H9 (cell line): Measurements from ENCODE around the gene IFNA13. TPM values are rescaled to one million over a fixed set of nuclear protein-coding genes. Genes with fewer than 3 reads are reported as not detected.

Experiments
- DNase-seq: peaks from one replicate; pipeline ENCODE4 v3.0.0-alpha.2; 2017
- H2AFZ ChIP-seq: one replicate; pipeline ENCODE4 v1.6.1; 2013; ENCODE audit warnings: mild to moderate bottlenecking, low read length, control low read depth, moderate library complexity
- H2AK5ac ChIP-seq: 2 replicates; pipeline ENCODE4 v1.6.1; 2013; ENCODE audit warnings: low read length, control low read depth, mixed read lengths; ENCODE audit not compliant: insufficient read length
- H2BK120ac ChIP-seq: one replicate; pipeline ENCODE4 v1.6.1; 2013; ENCODE audit warnings: low read depth, mild to moderate bottlenecking, low read length, control low read depth, inconsistent platforms; ENCODE audit not compliant: poor library complexity, severe bottlenecking
- H2BK12ac ChIP-seq: 2 replicates; pipeline ENCODE4 v1.6.1; 2013; ENCODE audit warnings: low read length, control low read depth, mixed read lengths, low read depth; ENCODE audit not compliant: insufficient read length
- H2BK15ac ChIP-seq: 2 replicates; pipeline ENCODE4 v1.6.1; 2013; ENCODE audit warnings: low read depth, low read length, control low read depth
- H2BK20ac ChIP-seq: one replicate; pipeline ENCODE4 v1.6.1; 2013; ENCODE audit warnings: low read depth, mild to moderate bottlenecking, low read length, control low read depth, inconsistent platforms; ENCODE audit not compliant: poor library complexity, severe bottlenecking
- H2BK5ac ChIP-seq: 2 replicates; pipeline ENCODE4 v1.6.1; 2013; ENCODE audit warnings: low read length, control low read depth, mixed read lengths; ENCODE audit not compliant: insufficient read length
- H3K14ac ChIP-seq: 2 replicates; pipeline ENCODE4 v1.6.1; 2013; ENCODE audit warnings: low read length, control low read depth; ENCODE audit not compliant: insufficient read depth
- H3K18ac ChIP-seq: 2 replicates; pipeline ENCODE4 v1.6.1; 2013; ENCODE audit warnings: low read depth, mild to moderate bottlenecking, mixed read lengths, low read length, control low read depth; ENCODE audit not compliant: insufficient read length
- H3K23ac ChIP-seq: 2 replicates; pipeline ENCODE4 v1.6.1; 2013; ENCODE audit warnings: low read length, control low read depth, mixed read lengths, low read depth; ENCODE audit not compliant: insufficient read length
- H3K23me2 ChIP-seq: 2 replicates; pipeline ENCODE4 v1.6.1; 2013; ENCODE audit warnings: low read depth, mild to moderate bottlenecking, mixed read lengths, low read length, control low read depth; ENCODE audit not compliant: insufficient read length, poor library complexity, severe bottlenecking
- H3K27ac ChIP-seq: 2 replicates; pipeline ENCODE4 v1.5.1; 2013; ENCODE audit warnings: low read length, control low read depth, mixed read lengths, low read depth; ENCODE audit not compliant: insufficient read length
- H3K27me3 ChIP-seq: 2 replicates; pipeline ENCODE4 v1.6.1; 2013; ENCODE audit warnings: low read length, control low read depth, inconsistent platforms; ENCODE audit not compliant: insufficient read depth
- H3K4ac ChIP-seq: 2 replicates; pipeline ENCODE4 v1.6.1; 2013; ENCODE audit warnings: low read depth, mild to moderate bottlenecking, control low read depth, inconsistent platforms, low read length, moderate library complexity
- H3K4me1 ChIP-seq: 2 replicates; pipeline ENCODE4 v1.6.1; 2013; ENCODE audit warnings: low read length, control low read depth, inconsistent platforms; ENCODE audit not compliant: insufficient read depth
- H3K4me2 ChIP-seq: 2 replicates; pipeline ENCODE4 v1.6.1; 2013; ENCODE audit warnings: low read length, control low read depth, mixed read lengths; ENCODE audit not compliant: insufficient read length, insufficient read depth
- H3K56ac ChIP-seq: 2 replicates; pipeline ENCODE4 v1.6.1; 2013; ENCODE audit warnings: low read depth, mild to moderate bottlenecking, mixed read lengths, low read length, control low read depth; ENCODE audit not compliant: insufficient read length
- H3K79me1 ChIP-seq: 2 replicates; pipeline ENCODE4 v1.6.1; 2013; ENCODE audit warnings: low read depth, mild to moderate bottlenecking, moderate library complexity, low read length, control low read depth, inconsistent platforms; ENCODE audit not compliant: insufficient read depth, poor library complexity, severe bottlenecking
- H3K79me2 ChIP-seq: 2 replicates; pipeline ENCODE4 v1.6.1; 2013; ENCODE audit warnings: low read length, control low read depth, inconsistent platforms; ENCODE audit not compliant: insufficient read depth
- H3K9ac ChIP-seq: 2 replicates; pipeline ENCODE4 v1.6.1; 2013; ENCODE audit warnings: low read length, control low read depth, mixed read lengths; ENCODE audit not compliant: insufficient read length; ENCODE audit errors: extremely low read depth
- H3K9me3 ChIP-seq: one replicate; pipeline ENCODE4 v1.6.1; 2013; ENCODE audit warnings: low read depth, low read length, inconsistent platforms; ENCODE audit not compliant: control insufficient read depth
- H3T11ph ChIP-seq: one replicate; pipeline ENCODE4 v1.6.1; 2013; ENCODE audit warnings: mild to moderate bottlenecking, low read length, control low read depth, inconsistent platforms
- H4K20me1 ChIP-seq: one replicate; pipeline ENCODE4 v1.6.1; 2013; ENCODE audit not compliant: control insufficient read depth, insufficient read length, insufficient read depth
- H4K5ac ChIP-seq: 2 replicates; pipeline ENCODE4 v1.6.1; 2013; ENCODE audit warnings: low read depth, mild to moderate bottlenecking, mixed read lengths, low read length, control low read depth; ENCODE audit not compliant: insufficient read length
- H4K8ac ChIP-seq: replicated peaks from 2 replicates; pipeline ENCODE4 v1.6.1; 2013; ENCODE audit warnings: low read length, control low read depth, mixed read lengths, low read depth; ENCODE audit not compliant: insufficient read length
- H4K91ac ChIP-seq: 2 replicates; pipeline ENCODE4 v1.6.1; 2013; ENCODE audit warnings: low read depth, mild to moderate bottlenecking, moderate library complexity, mixed read lengths, low read length, control low read depth; ENCODE audit not compliant: insufficient read length
- H3K27ac Mint-ChIP-seq, 3 experiments: 2 replicates in 2 of 3; 3 replicates in 1 of 3; pipeline ENCODE4 v1.8.0; 2020 to 2021; ENCODE audit warnings: mixed read lengths in 3 of 3, mild to moderate bottlenecking in 1 of 3, moderate library complexity in 1 of 3
- H3K27me3 Mint-ChIP-seq: 2 replicates; pipeline ENCODE4 v1.8.0; 2021; ENCODE audit warnings: low read depth, mild to moderate bottlenecking, moderate library complexity, mixed read lengths
- H3K36me3 Mint-ChIP-seq, 3 experiments: 2 replicates in 2 of 3; 3 replicates in 1 of 3; pipeline ENCODE4 v1.8.0; 2020 to 2021; ENCODE audit warnings: low read depth in 3 of 3, mixed read lengths in 3 of 3; ENCODE audit not compliant: insufficient read depth in 1 of 3
- H3K4me1 Mint-ChIP-seq, 2 experiments: 2 replicates each; pipeline ENCODE4 v1.8.0; 2020; ENCODE audit warnings: mixed read lengths in 2 of 2
- H3K4me3 Mint-ChIP-seq, 2 experiments: 2 replicates in 1 of 2; 3 replicates in 1 of 2; pipeline ENCODE4 v1.8.0; 2020 to 2021; ENCODE audit warnings: mild to moderate bottlenecking in 2 of 2, mixed read lengths in 2 of 2, moderate library complexity in 1 of 2
- H3K9me3 Mint-ChIP-seq, 2 experiments: 2 replicates in 1 of 2; 3 replicates in 1 of 2; pipeline ENCODE4 v1.8.0; 2020; ENCODE audit warnings: mild to moderate bottlenecking in 2 of 2, mixed read lengths in 2 of 2, moderate library complexity in 1 of 2
- CTCF ChIP-seq: fragments of 200-600 bp; sonication (generic); conservative IDR thresholded peaks from 3 replicates; pipeline ENCODE4 v1.8.0; 2021; ENCODE audit warnings: antibody characterized with exemption, mild to moderate bottlenecking
- WGBS: extraction: QIAGEN DNeasy Blood & Tissue Kit; methylation state at CpG from one replicate; pipeline ENCODE4 v1.1.7; 2013; ENCODE audit warnings: missing lambda C conversion rate, low lambda C conversion rate, mixed read lengths; ENCODE audit not compliant: insufficient read length; ENCODE audit errors: extremely low coverage; 5-methylcytosine and 5-hydroxymethylcytosine counted together
- total RNA-seq: library from RNA; stranded (reverse); gene quantifications from 2 replicates; pipeline ENCODE4 v1.2.1, GENCODE V29; 2021

IFNA13 gene
- total RNA-seq, 1 experiment from 2014 or later, result not detected

GRCh38 chr9:21383627-21384026 lies 15.8 kb upstream of the IFNA13 start:
- no peak overlapping the region for H4K91ac ChIP-seq
- H3K4me1 ChIP-seq, result no peaks in the 10 kb centered on the region
- H2BK5ac ChIP-seq, result no peak overlapping the region
- H3K56ac ChIP-seq, result no peak overlapping the region
- H3K9ac ChIP-seq, result no peak overlapping the region
- no peak overlapping the region for H3K14ac ChIP-seq
- no peaks in the 10 kb centered on the region for H3K79me1 ChIP-seq
- no peak overlapping the region for H2BK15ac ChIP-seq
- no peak overlapping the region for H3K23ac ChIP-seq
- Mint-ChIP-seq H3K9me3 (no peaks in the 10 kb centered on the region; a peak in 1 of 5 replicates), H3K27me3 (peaks cover 11% of the 10 kb centered on the region), H3K4me3 (no peak overlapping the region), H3K4me1 (peaks cover 9 to 13% of the 10 kb centered on the region in 2 experiments), H3K36me3 (no peaks in the 10 kb centered on the region), H3K27ac (peak overlapping the region in 1 of 3 experiments; percentile 4; a peak in 1 of 7 replicates)
- H2BK120ac ChIP-seq, result no peak overlapping the region
- H3K18ac ChIP-seq, result no peak overlapping the region
- H3K9me3 ChIP-seq, result no peaks in the 10 kb centered on the region
- no peak overlapping the region for H4K5ac ChIP-seq
- H3K27ac ChIP-seq, result no peak overlapping the region
- H3K4me2 ChIP-seq, result no peak overlapping the region
- no peak overlapping the region for H3T11ph ChIP-seq
- no peaks in the 10 kb centered on the region for H3K27me3 ChIP-seq
- no peak overlapping the region for H3K4ac ChIP-seq
- no peak for TF ChIP-seq CTCF
- no peaks in the 10 kb centered on the region for H3K79me2 ChIP-seq
- no peaks in the 10 kb centered on the region for H3K23me2 ChIP-seq
- no peaks in the 10 kb centered on the region for H4K20me1 ChIP-seq
- no CpG with 5 or more reads among the region's 4 CpGs for WGBS
- no peak overlapping the region for H2BK20ac ChIP-seq
- H2AFZ ChIP-seq, result no peak overlapping the region
- no peak overlapping the region for H2BK12ac ChIP-seq
- H4K8ac ChIP-seq, result no peak overlapping the region
- DNase-seq, result no peak
- H2AK5ac ChIP-seq, result no peak overlapping the region
